Glutamatergic neuron (in vitro differentiated cells): Measurements from ENCODE around the gene DDX59. TPM values are rescaled to one million over a fixed set of nuclear protein-coding genes. Genes with fewer than 3 reads are reported as not detected.

Experiments
- DNase-seq: peaks from one replicate; pipeline ENCODE4 v3.0.0; 2022
- H3K27ac Mint-ChIP-seq: one replicate; pipeline ENCODE4 v1.8.0; 2020; ENCODE audit warnings: mild to moderate bottlenecking, mixed read lengths, inconsistent platforms; ENCODE audit not compliant: unreplicated experiment
- H3K27me3 Mint-ChIP-seq: one replicate; pipeline ENCODE4 v1.8.0; 2020; ENCODE audit warnings: mild to moderate bottlenecking, moderate library complexity, mixed read lengths, inconsistent platforms; ENCODE audit not compliant: unreplicated experiment
- H3K36me3 Mint-ChIP-seq: one replicate; pipeline ENCODE4 v1.8.0; 2020; ENCODE audit warnings: mild to moderate bottlenecking, mixed read lengths, inconsistent platforms; ENCODE audit not compliant: unreplicated experiment
- H3K4me1 Mint-ChIP-seq: one replicate; pipeline ENCODE4 v1.8.0; 2020; ENCODE audit warnings: mild to moderate bottlenecking, low read depth, mixed read lengths, inconsistent platforms; ENCODE audit not compliant: unreplicated experiment
- H3K4me3 Mint-ChIP-seq: one replicate; pipeline ENCODE4 v1.8.0; 2020; ENCODE audit warnings: mild to moderate bottlenecking, mixed read lengths, inconsistent platforms; ENCODE audit not compliant: unreplicated experiment
- H3K9me3 Mint-ChIP-seq: one replicate; pipeline ENCODE4 v1.8.0; 2020; ENCODE audit warnings: mild to moderate bottlenecking, moderate library complexity, mixed read lengths, inconsistent platforms; ENCODE audit not compliant: unreplicated experiment
- CTCF ChIP-seq: fragments of 200-600 bp; sonication (generic); IDR thresholded peaks from one replicate; pipeline ENCODE4 v1.5.0; 2021; ENCODE audit not compliant: partially characterized antibody, unreplicated experiment
- long read RNA-seq: library from polyadenylated mRNA; unstranded; transcript quantifications from one replicate; pipeline ENCODE4 v2.0.0, GENCODE V29; 2020; ENCODE audit not compliant: unreplicated experiment
- total RNA-seq: library from RNA; stranded (reverse); fragmentation: NEBNext Ultra II Directional; extraction: Animal tissue kit (Norgen Biotek cat#: 25700); gene quantifications from one replicate; pipeline ENCODE4 v1.2.1, GENCODE V29; 2021; ENCODE audit not compliant: unreplicated experiment

The DDX59 gene
- 10.6 TPM for total RNA-seq
- long read RNA-seq, partial matches to known transcripts = 3 of 7 reads
- long read RNA-seq, other reads (novel, unspliced or antisense) = 0 of 7 reads

GRCh38 chr1:200669314-200670241, at the start of gene DDX59:
DDX59 (minus strand) TSS chr1:200669907; CDS start chr1:200666740, 3,167 bp downstream.
- peak; percentile 97 for DNase-seq
- peaks cover 15% of the 10 kb centered on the region for H3K4me1 Mint-ChIP-seq
- peak within 1 kb of the TSS; percentile 81 for H3K27ac Mint-ChIP-seq
- TF ChIP-seq CTCF = no peak
- no peaks in the 10 kb centered on the region for H3K36me3 Mint-ChIP-seq
- H3K27me3 Mint-ChIP-seq = peaks cover 3% of the 10 kb centered on the region
- H3K4me3 Mint-ChIP-seq = peak within 1 kb of the TSS; percentile 96
- peaks cover 1% of the 10 kb centered on the region for H3K9me3 Mint-ChIP-seq

DNA sequence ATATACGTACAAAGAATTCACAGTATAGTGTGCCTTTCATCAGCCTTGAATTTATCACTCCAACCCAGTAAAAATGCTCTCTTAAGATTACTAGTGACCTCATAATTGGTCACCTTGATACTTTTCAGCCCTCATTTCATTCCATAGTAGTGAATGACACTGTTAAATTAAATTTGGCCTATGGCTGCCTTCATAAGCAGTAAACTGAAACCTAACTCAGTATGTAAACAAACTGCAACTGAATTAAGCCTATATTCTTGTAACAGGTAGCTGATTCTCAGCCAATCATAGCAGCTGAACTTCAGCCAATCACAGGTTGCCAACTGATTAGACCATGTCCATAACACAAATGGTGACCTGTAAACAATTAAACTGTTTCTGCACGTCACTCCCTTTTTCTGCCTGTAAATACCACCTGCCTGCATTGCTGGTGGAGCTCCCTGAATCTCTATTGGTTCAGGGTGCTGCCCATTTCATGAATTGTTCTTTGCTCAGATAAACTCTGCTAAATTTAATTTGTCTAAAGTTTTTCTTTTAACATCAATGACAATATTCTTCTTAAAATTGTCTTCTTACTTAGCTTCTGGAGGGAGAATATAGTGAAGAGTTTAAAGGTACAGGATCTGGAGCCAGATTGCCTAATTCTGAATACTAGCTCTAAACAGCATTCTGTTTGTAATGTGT, 44.9 kb upstream of the DDX59 start:
- no peak overlapping the region for H3K4me3 Mint-ChIP-seq
- no peaks in the 10 kb centered on the region for H3K36me3 Mint-ChIP-seq
- H3K27ac Mint-ChIP-seq = no peak overlapping the region
- DNase-seq = no peak
- no peaks in the 10 kb centered on the region for H3K4me1 Mint-ChIP-seq
- TF ChIP-seq CTCF = no peak
- no peaks in the 10 kb centered on the region for H3K27me3 Mint-ChIP-seq
- no peaks in the 10 kb centered on the region for H3K9me3 Mint-ChIP-seq

- Mint-ChIP-seq H3K27ac (no peak overlapping the region), H3K4me1 (no peaks in the 10 kb centered on the region), H3K4me3 (no peak overlapping the region), H3K9me3 (no peaks in the 10 kb centered on the region), H3K36me3 (no peaks in the 10 kb centered on the region), H3K27me3 (no peaks in the 10 kb centered on the region)
- TF ChIP-seq CTCF = no peak
- DNase-seq = no peak
These were observed 40.5 kb upstream of the DDX59 start for GRCh38 chr1:200710166-200710565.

DNA sequence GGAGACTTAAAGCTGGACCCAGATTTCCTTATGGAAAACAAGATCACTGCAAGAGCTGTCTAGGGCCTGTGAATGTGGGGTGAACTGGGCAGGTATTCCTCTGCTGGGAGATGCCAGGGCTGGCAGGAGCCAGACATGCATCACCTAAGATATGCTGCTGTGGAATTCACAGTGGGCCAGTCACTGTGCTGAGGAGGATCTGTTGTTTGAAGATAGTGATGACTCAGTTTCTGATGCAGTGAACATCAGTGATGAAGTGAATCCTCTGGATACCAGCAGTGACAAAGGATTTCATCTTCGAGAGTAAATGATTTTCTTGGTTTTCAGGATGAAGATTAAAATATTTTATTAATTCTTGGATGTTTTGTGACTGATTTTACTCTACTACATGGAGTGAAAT, 39.1 kb upstream of the DDX59 start:
- Mint-ChIP-seq H3K4me1 (no peaks in the 10 kb centered on the region), H3K36me3 (no peaks in the 10 kb centered on the region)

More for the DNA sequence above, 39.1 kb upstream of the DDX59 start:
- Mint-ChIP-seq H3K4me3 (no peak overlapping the region), H3K27me3 (no peaks in the 10 kb centered on the region), H3K9me3 (no peaks in the 10 kb centered on the region), H3K27ac (no peak overlapping the region)
- TF ChIP-seq CTCF = no peak
- DNase-seq = no peak
